HCT116 (cell line): Measurements from ENCODE around the gene TUBGCP5. TPM values are rescaled to one million over a fixed set of nuclear protein-coding genes. Genes with fewer than 3 reads are reported as not detected.

Experiments
- ATAC-seq: fragments of 200-7000 bp; cut with Tn5 transposase; 2 replicates; pipeline ENCODE4 v1.9.1; 2020; ENCODE audit warnings: mild to moderate bottlenecking, moderate library complexity
- BruUV-seq: library from RNA; stranded (reverse); fragments of 400-500 nt; replicated peaks from 2 replicates; lab custom pipeline; 2021; lab: Mats Ljungman, UMichigan
- CTCF ChIA-PET: fragments of 300-600 bp; sonication (Branson Sonifier 250); formaldehyde crosslinking; loops from one replicate; lab custom pipeline; 2021; ENCODE audit warnings: antibody characterized with exemption; lab: Charles Lee
- POLR2A ChIA-PET: fragments of 300-600, 350-600 bp; sonication (Branson Sonifier 250); formaldehyde crosslinking; loops from one replicate; lab custom pipeline; 2021; ENCODE audit warnings: antibody characterized with exemption; lab: Charles Lee
- RAD21 ChIA-PET, 2 experiments: fragments of 300-600 bp; sonication (Branson Sonifier 250); formaldehyde crosslinking; loops; one replicate each; lab custom pipeline; 2023; ENCODE audit warnings: low total read pairs in 2 of 2; ENCODE audit not compliant: uncharacterized antibody in 2 of 2, unreplicated experiment in 2 of 2, low non-redundant PET in 1 of 2; lab: Charles Lee
- DNase-seq: peaks from one replicate; pipeline ENCODE4 v3.0.0-alpha.2; 2010; ENCODE audit warnings: low read depth, low spot score
- H2AFZ ChIP-seq: fragments of 200-600 bp; shearing (Covaris generic), sonication (generic); 2 replicates; pipeline ENCODE4 v1.6.1; 2017; ENCODE audit warnings: low read depth, mixed run types, mixed read lengths, antibody characterized with exemption, low read length; ENCODE audit not compliant: poor library complexity, severe bottlenecking
- H3K27ac ChIP-seq: 2 replicates; pipeline ENCODE4 v1.5.1; 2012; ENCODE audit warnings: low read depth, low read length
- H3K27me3 ChIP-seq: fragments of 200-600 bp; sonication (generic); 2 replicates; pipeline ENCODE4 v1.6.1; 2016; ENCODE audit warnings: mixed run types, low read length, mixed read lengths; ENCODE audit not compliant: insufficient read depth
- H3K36me3 ChIP-seq, 2 experiments: fragments of 200-500 bp in 1 of 2; fragments of 200-600 bp in 1 of 2; sonication (Bioruptor generic) in 1 of 2; sonication (generic) in 1 of 2; 2 replicates each; pipeline versions ENCODE4 v1.5.1 to v1.6.1; 2014 to 2016; ENCODE audit warnings: low read length in 2 of 2, inconsistent platforms in 1 of 2, mixed read lengths in 1 of 2, mixed run types in 1 of 2; ENCODE audit not compliant: insufficient read depth in 2 of 2, control insufficient read depth in 1 of 2
- H3K4me1 ChIP-seq, 2 experiments: fragments of 200-600 bp in 1 of 2; sonication (generic) in 1 of 2; 2 replicates each; pipeline versions ENCODE4 v1.5.1 to v1.6.1; 2012 to 2017; ENCODE audit warnings: low read length in 2 of 2, inconsistent platforms in 1 of 2, mild to moderate bottlenecking in 1 of 2, mixed read lengths in 1 of 2, mixed run types in 1 of 2, moderate library complexity in 1 of 2; ENCODE audit not compliant: insufficient read depth in 2 of 2, control insufficient read depth in 1 of 2
- H3K4me2 ChIP-seq: fragments of 200-600 bp; sonication (generic); 2 replicates; pipeline ENCODE4 v1.6.1; 2017; ENCODE audit warnings: mixed run types, low read length, mixed read lengths
- H3K4me3 ChIP-seq, 2 experiments: fragments of 200-600 bp in 1 of 2; sonication (generic) in 1 of 2; replicated peaks in 1 of 2; 2 replicates each; pipeline ENCODE4 v1.5.1; 2011 to 2016; ENCODE audit warnings: low read length in 2 of 2, control low read depth in 1 of 2, low read depth in 1 of 2, mild to moderate bottlenecking in 1 of 2, mixed read lengths in 1 of 2, mixed run types in 1 of 2
- H3K79me2 ChIP-seq: fragments of 200-600 bp; sonication (generic); 2 replicates; pipeline ENCODE4 v1.6.1; 2017; ENCODE audit warnings: mild to moderate bottlenecking, mixed run types, low read length, moderate library complexity, mixed read lengths; ENCODE audit not compliant: insufficient read depth
- H3K9ac ChIP-seq: fragments of 200-600 bp; sonication (generic); 2 replicates; pipeline ENCODE4 v1.6.1; 2016; ENCODE audit warnings: low read length, mixed read lengths
- H3K9me2 ChIP-seq: fragments of 200-600 bp; sonication (generic), shearing (Covaris generic); 2 replicates; pipeline ENCODE4 v1.6.1; 2017; ENCODE audit warnings: mixed run types, mild to moderate bottlenecking, moderate library complexity; ENCODE audit not compliant: insufficient read depth
- H3K9me3 ChIP-seq, 2 experiments: fragments of 200-500 bp in 1 of 2; fragments of 200-600 bp in 1 of 2; sonication (Bioruptor generic) in 1 of 2; sonication (generic) in 1 of 2; 2 replicates each; pipeline ENCODE4 v1.6.1; 2014 to 2017; ENCODE audit warnings: low read length in 2 of 2, mixed read lengths in 2 of 2, inconsistent platforms in 1 of 2, low read depth in 1 of 2, mild to moderate bottlenecking in 1 of 2, mixed run types in 1 of 2, moderate library complexity in 1 of 2; ENCODE audit not compliant: control insufficient read depth in 1 of 2, insufficient read depth in 1 of 2
- H4K20me1 ChIP-seq: fragments of 200-600 bp; sonication (generic), shearing (Covaris generic); 2 replicates; pipeline ENCODE4 v1.6.1; 2017; ENCODE audit warnings: mixed run types, mild to moderate bottlenecking, moderate library complexity; ENCODE audit not compliant: insufficient read depth
- CBX3 ChIP-seq: IDR thresholded peaks from 2 replicates; pipeline ENCODE4 v1.6.1; 2012; ENCODE audit warnings: low read depth
- CEBPB ChIP-seq: IDR thresholded peaks from 2 replicates; pipeline ENCODE4 v1.6.1; 2012; ENCODE audit warnings: low read depth
- EGR1 ChIP-seq: IDR thresholded peaks from 2 replicates; pipeline ENCODE4 v1.6.1; 2012; ENCODE audit warnings: low read depth
- ELF1 ChIP-seq: IDR thresholded peaks from 2 replicates; pipeline ENCODE4 v1.6.1; 2012; ENCODE audit warnings: low read depth, borderline replicate concordance
- EZH2 ChIP-seq: fragments of 200-600 bp; sonication (generic); IDR thresholded peaks from 2 replicates; pipeline ENCODE4 v1.6.1; 2017; ENCODE audit warnings: antibody characterized with exemption, mixed run types
- EZH2phosphoT487 ChIP-seq: fragments of 200-600 bp; IDR thresholded peaks from 2 replicates; pipeline ENCODE4 v1.6.1; 2018; ENCODE audit warnings: antibody characterized with exemption, borderline replicate concordance
- MAX ChIP-seq: IDR thresholded peaks from 2 replicates; pipeline ENCODE4 v1.6.1; 2012
- POLR2A ChIP-seq: IDR thresholded peaks from 2 replicates; pipeline ENCODE4 v1.7.0; 2011; ENCODE audit warnings: borderline replicate concordance; ENCODE audit not compliant: insufficient read depth, insufficient read length; ENCODE audit errors: extremely low read depth
- SP1 ChIP-seq: IDR thresholded peaks from 2 replicates; pipeline ENCODE4 v1.6.1; 2012; ENCODE audit warnings: low read depth
- YY1 ChIP-seq: IDR thresholded peaks from 2 replicates; pipeline ENCODE4 v1.6.1; 2011; ENCODE audit warnings: low read length, low read depth, moderate library complexity, mild to moderate bottlenecking; ENCODE audit not compliant: insufficient replicate concordance; ENCODE audit errors: extremely low read depth
- ZBTB33 ChIP-seq: IDR thresholded peaks from 2 replicates; pipeline ENCODE4 v1.6.1; 2011; ENCODE audit warnings: mild to moderate bottlenecking, low read length, moderate library complexity; ENCODE audit not compliant: insufficient replicate concordance; ENCODE audit errors: extremely low read depth
- ZFX ChIP-seq: fragments of 450-650 bp; IDR thresholded peaks from 2 replicates; pipeline ENCODE4 v1.6.1; 2017
- intact Hi-C: fragments of 100-400 bp; cut with micrococcal nuclease; formaldehyde crosslinking; loops from 2 replicates; pipeline ENCODE4 v1.10.0; 2022
- total RNA-seq: library from RNA; stranded (reverse); gene quantifications from one replicate; pipeline ENCODE4 v1.2.1, GENCODE V29; 2021; ENCODE audit not compliant: unreplicated experiment

TUBGCP5 gene
- total RNA-seq, 1 experiment from 2014 or later, result 17.9 TPM

GRCh38 chr15:22959321-22960101, 79.9 kb downstream of the TUBGCP5 start:
- Histone ChIP-seq H3K9me2 (no peaks in the 10 kb centered on the region), H3K4me3 (no peak overlapping the region), H3K27me3 (no peaks in the 10 kb centered on the region), H3K79me2 (peaks cover 97% of the 10 kb centered on the region), H3K9me3 (no peaks in the 10 kb centered on the region), H3K36me3 (no peaks in the 10 kb centered on the region), H3K27ac (no peak overlapping the region), H3K4me1 (no peaks in the 10 kb centered on the region), H2AFZ (no peak overlapping the region), H4K20me1 (no peaks in the 10 kb centered on the region), H3K4me2 (no peak overlapping the region), H3K9ac (no peak overlapping the region)
- ATAC-seq (no peak), DNase-seq (no peak)
- ChIA-PET RAD21 (no interaction called here), CTCF (no interaction called here), POLR2A (no interaction called here)
- TF ChIP-seq EZH2, result no peak
- TF ChIP-seq ELF1, result no peak
- TF ChIP-seq YY1, result no peak
- TF ChIP-seq CEBPB, result no peak
- TF ChIP-seq POLR2A, result no peak
- TF ChIP-seq SP1, result no peak
- no peak for TF ChIP-seq EZH2phosphoT487
- TF ChIP-seq CBX3, result no peak
- TF ChIP-seq EGR1, result no peak
- no peak for TF ChIP-seq ZFX
- no peak for TF ChIP-seq ZBTB33
- TF ChIP-seq MAX, result no peak
- intact Hi-C loops, result no loop called here
- no TSS peak for BruUV-seq
